ENCODE measurements around the gene ZNF19.

DNA sequence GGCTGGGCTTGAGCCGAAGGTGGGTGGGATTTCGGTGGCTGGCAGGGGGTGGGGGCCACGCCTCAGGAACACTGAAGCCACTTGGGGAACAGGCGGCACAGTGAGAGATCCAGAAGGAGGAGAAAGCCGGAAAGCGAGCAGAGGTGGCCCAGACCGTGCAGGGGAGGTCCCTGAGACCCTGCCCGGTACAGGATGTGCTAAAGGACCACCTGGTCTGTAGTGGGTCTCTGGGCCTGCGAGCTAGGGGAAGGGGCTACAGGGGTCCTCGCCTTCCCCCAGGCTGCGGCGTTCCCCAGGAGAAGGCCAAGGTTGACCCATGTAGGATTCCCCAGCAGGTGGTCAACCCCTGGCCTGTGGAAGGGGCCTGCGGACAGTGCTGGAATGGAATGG, 47.1 kb downstream of the ZNF19 start, which contains the start of gene TLE7:
- TF ChIP-seq, protein P1, sequence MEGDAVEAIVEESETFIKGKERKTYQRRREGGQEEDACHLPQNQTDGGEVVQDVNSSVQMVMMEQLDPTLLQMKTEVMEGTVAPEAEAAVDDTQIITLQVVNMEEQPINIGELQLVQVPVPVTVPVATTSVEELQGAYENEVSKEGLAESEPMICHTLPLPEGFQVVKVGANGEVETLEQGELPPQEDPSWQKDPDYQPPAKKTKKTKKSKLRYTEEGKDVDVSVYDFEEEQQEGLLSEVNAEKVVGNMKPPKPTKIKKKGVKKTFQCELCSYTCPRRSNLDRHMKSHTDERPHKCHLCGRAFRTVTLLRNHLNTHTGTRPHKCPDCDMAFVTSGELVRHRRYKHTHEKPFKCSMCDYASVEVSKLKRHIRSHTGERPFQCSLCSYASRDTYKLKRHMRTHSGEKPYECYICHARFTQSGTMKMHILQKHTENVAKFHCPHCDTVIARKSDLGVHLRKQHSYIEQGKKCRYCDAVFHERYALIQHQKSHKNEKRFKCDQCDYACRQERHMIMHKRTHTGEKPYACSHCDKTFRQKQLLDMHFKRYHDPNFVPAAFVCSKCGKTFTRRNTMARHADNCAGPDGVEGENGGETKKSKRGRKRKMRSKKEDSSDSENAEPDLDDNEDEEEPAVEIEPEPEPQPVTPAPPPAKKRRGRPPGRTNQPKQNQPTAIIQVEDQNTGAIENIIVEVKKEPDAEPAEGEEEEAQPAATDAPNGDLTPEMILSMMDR (IDR thresholded peaks at IDR 0.05), result no peak
- TF ChIP-seq POLR2A (IDR thresholded peaks at IDR 0.05), result no peak
- TF ChIP-seq POLR2AphosphoS5 (IDR thresholded peaks at IDR 0.05; ENCODE audit: insufficient read depth in 1 of 2, low read depth in 1 of 2), result no peak

All from vagina (tissue), 2 donors.